Skeletal muscle tissue (tissue), 4 donors: ENCODE results near the gene BMAL2. TPM values are rescaled to one million over a fixed set of nuclear protein-coding genes. Genes with fewer than 3 reads are reported as not detected.

Source experiments
- H3K27ac ChIP-seq: one replicate; pipeline ENCODE4 v1.7.0; 2013; ENCODE audit warnings: mild to moderate bottlenecking, low read depth, low read length, inconsistent platforms
- H3K27me3 ChIP-seq, 3 donors: one replicate each; pipeline ENCODE4 v1.7.0; 2013; ENCODE audit warnings: low read length in 3 of 3; ENCODE audit not compliant: control insufficient read depth in 3 of 3, insufficient read depth in 3 of 3
- H3K36me3 ChIP-seq, 3 donors: one replicate each; pipeline ENCODE4 v1.7.0; 2013; ENCODE audit warnings: low read length in 3 of 3; ENCODE audit not compliant: control insufficient read depth in 3 of 3, insufficient read depth in 3 of 3
- H3K4me1 ChIP-seq, 3 donors: one replicate each; pipeline ENCODE4 v1.7.0; 2013; ENCODE audit warnings: low read length in 3 of 3, mild to moderate bottlenecking in 3 of 3; ENCODE audit not compliant: control insufficient read depth in 3 of 3, insufficient read depth in 3 of 3
- H3K4me3 ChIP-seq, 3 donors: one replicate each; pipeline ENCODE4 v1.7.0; 2013; ENCODE audit warnings: low read length in 3 of 3
- H3K9ac ChIP-seq, 3 donors: one replicate each; pipeline ENCODE4 v1.7.0; 2013; ENCODE audit warnings: low read length in 3 of 3, mild to moderate bottlenecking in 3 of 3, moderate library complexity in 2 of 3, low read depth in 1 of 3
- H3K9me3 ChIP-seq, 3 donors: one replicate each; pipeline ENCODE4 v1.7.0; 2013; ENCODE audit warnings: low read length in 3 of 3; ENCODE audit not compliant: control insufficient read depth in 3 of 3
- total RNA-seq: library from RNA; depleted of rRNA; stranded (reverse); fragments of >200 nt; gene quantifications from one replicate; pipeline ENCODE4 v1.2.3, GENCODE V29; 2014
- donor health status: Osteomylitis.

The BMAL2 gene
- total RNA-seq, 1 donor from 2014 or later, result 1.6 TPM

DNA sequence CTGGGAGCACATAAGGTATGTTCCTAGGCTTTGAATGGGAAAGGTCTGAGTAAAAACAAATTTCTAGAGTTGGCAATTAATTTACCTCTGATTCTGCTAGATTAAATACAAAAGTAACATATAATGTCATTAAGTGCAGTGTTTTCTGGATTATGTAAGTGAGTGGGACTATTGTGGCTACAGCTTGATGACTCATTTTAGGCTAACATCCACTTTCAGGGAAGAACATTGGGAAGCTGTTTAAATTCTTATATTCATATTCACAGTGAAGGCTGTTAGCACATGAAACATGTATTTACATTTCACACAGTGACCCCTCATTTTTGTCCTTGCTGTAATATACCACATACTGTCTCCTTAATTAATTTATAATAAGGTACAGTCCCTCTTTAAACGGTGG, 13.2 kb upstream of the BMAL2 start:
- H3K9ac ChIP-seq, result no peak overlapping the region
- peaks cover 10 to 36% (median 11%) of the 10 kb centered on the region in 3 donors for H3K36me3 ChIP-seq
- H3K27ac ChIP-seq, result no peak overlapping the region
- H3K27me3 ChIP-seq, result no peaks in the 10 kb centered on the region
- H3K4me3 ChIP-seq, result no peak overlapping the region
- no peaks in the 10 kb centered on the region for H3K4me1 ChIP-seq
- H3K9me3 ChIP-seq, result no peaks in the 10 kb centered on the region

DNA sequence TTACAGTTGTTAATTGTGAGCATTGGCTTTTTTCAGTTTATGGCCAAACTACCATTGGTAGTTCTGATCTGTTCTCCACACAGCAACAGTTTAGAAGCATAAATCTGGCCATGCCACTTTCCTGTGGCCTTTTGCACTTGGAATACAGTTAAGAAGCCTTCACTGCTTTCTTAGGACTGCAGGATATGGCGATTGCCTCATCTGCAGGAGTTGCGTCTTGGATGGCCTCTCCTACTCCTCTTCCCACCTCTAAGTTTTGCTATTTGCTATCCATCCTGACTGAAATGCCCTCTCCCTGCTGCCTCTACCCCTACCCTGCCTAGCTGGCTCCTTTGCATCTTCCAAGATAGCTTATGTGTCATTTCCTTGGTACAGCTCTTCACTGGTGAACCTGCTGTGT, 12.8 kb upstream of the BMAL2 start:
- no peak overlapping the region for H3K9ac ChIP-seq
- no peaks in the 10 kb centered on the region for H3K27me3 ChIP-seq
- H3K4me1 ChIP-seq, result no peaks in the 10 kb centered on the region
- H3K36me3 ChIP-seq, result peaks cover 10 to 36% (median 11%) of the 10 kb centered on the region in 3 donors
- no peak overlapping the region for H3K27ac ChIP-seq
- no peaks in the 10 kb centered on the region for H3K9me3 ChIP-seq
- no peak overlapping the region for H3K4me3 ChIP-seq

GRCh38 chr12:27324530-27324929, 8.1 kb upstream of the BMAL2 start:
- H3K4me1 ChIP-seq, result no peaks in the 10 kb centered on the region
- H3K27me3 ChIP-seq, result peaks cover 0 to under 1% (median 0%) of the 10 kb centered on the region in 3 donors
- H3K9ac ChIP-seq, result no peak overlapping the region
- H3K36me3 ChIP-seq, result peaks cover 6 to 26% (median 19%) of the 10 kb centered on the region in 3 donors
- no peaks in the 10 kb centered on the region for H3K9me3 ChIP-seq
- H3K4me3 ChIP-seq, result no peak overlapping the region
- H3K27ac ChIP-seq, result no peak overlapping the region

GRCh38 chr12:27330846-27331245, 1.8 kb upstream of the BMAL2 start:
- Histone ChIP-seq H3K9ac (no peak overlapping the region), H3K4me3 (no peak overlapping the region), H3K36me3 (peaks cover 0 to 8% (median 3%) of the 10 kb centered on the region in 3 donors), H3K9me3 (no peaks in the 10 kb centered on the region), H3K4me1 (peaks cover 8 to 18% (median 9%) of the 10 kb centered on the region in 3 donors), H3K27ac (no peak overlapping the region), H3K27me3 (peaks cover 6 to 30% (median 30%) of the 10 kb centered on the region in 3 donors)

DNA sequence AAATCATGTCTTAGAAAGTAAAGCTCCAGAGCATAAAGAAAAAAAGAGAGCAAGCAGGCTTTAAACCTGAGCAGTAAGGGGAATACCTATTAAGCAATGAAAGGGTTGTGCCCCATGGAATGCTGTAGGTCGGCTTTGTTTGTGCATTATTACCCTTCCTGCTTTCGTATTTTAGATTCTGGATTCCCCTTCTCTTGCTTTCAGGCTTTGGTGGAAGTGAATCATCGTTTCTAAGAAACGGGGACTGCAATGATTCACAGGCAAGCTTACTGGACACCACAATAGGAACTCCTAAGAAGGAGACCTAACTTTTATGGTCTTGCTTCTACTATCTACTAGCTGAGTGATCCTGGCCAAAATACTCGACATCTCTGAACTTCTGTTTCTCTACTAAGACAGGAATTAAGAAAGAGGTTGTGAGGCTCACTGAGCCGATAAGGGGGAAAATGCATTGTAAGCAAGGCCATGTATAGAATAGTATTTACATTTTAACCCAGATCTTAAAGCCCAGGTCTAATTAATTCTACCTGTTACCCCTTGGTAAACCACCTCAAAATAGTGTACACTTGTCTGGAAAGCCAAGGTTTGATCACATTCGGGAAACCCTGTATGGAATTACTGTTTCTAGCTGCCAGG, 1.2 kb upstream of the BMAL2 start:
- Histone ChIP-seq H3K4me1 (peaks cover 8 to 18% (median 9%) of the 10 kb centered on the region in 3 donors), H3K27me3 (peaks cover 6 to 30% (median 30%) of the 10 kb centered on the region in 3 donors), H3K9me3 (no peaks in the 10 kb centered on the region), H3K4me3 (no peak overlapping the region), H3K36me3 (peaks cover 0 to 4% (median 3%) of the 10 kb centered on the region in 3 donors), H3K9ac (no peak overlapping the region), H3K27ac (no peak overlapping the region)

DNA sequence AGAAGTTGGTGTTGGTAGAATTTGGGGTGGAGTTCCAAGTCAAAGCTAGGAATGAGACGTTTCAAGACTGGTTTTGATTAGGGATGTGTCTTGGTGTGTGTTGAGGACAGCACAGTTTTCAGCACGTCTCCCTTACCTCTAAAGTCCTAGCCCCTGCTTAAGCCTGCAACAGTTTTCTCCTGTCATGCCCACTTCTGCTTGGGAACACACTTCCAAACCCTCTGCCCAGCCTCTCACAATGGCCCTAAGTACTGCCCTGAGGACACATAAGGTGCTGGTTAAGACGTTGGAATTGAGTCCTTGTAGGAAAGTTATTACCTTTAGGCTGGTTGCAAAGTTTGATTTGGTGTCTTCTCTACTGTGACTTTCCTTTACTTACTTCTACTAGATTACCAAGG, 710 bp upstream of the BMAL2 start:
- Histone ChIP-seq H3K27ac (no peak overlapping the region), H3K4me3 (no peak overlapping the region), H3K27me3 (peaks cover 6 to 30% (median 30%) of the 10 kb centered on the region in 3 donors), H3K4me1 (peaks cover 8 to 18% (median 9%) of the 10 kb centered on the region in 3 donors), H3K9me3 (no peaks in the 10 kb centered on the region), H3K36me3 (peaks cover 0 to 4% (median under 1%) of the 10 kb centered on the region in 3 donors), H3K9ac (no peak overlapping the region)

- H3K9ac ChIP-seq, result peak overlapping the region in 1 of 3 donors; percentile 62
- H3K9me3 ChIP-seq, result no peaks in the 10 kb centered on the region
- peak overlapping the region; percentile 42 to 67 (median 60) for H3K4me3 ChIP-seq
- H3K36me3 ChIP-seq, result peaks cover 0 to 4% (median 0%) of the 10 kb centered on the region in 3 donors
- peaks cover 8 to 18% (median 9%) of the 10 kb centered on the region in 3 donors for H3K4me1 ChIP-seq
- no peak overlapping the region for H3K27ac ChIP-seq
- peaks cover 6 to 30% (median 30%) of the 10 kb centered on the region in 3 donors for H3K27me3 ChIP-seq
These were observed 276 bp upstream of the BMAL2 start for GRCh38 chr12:27332407-27332713.

DNA sequence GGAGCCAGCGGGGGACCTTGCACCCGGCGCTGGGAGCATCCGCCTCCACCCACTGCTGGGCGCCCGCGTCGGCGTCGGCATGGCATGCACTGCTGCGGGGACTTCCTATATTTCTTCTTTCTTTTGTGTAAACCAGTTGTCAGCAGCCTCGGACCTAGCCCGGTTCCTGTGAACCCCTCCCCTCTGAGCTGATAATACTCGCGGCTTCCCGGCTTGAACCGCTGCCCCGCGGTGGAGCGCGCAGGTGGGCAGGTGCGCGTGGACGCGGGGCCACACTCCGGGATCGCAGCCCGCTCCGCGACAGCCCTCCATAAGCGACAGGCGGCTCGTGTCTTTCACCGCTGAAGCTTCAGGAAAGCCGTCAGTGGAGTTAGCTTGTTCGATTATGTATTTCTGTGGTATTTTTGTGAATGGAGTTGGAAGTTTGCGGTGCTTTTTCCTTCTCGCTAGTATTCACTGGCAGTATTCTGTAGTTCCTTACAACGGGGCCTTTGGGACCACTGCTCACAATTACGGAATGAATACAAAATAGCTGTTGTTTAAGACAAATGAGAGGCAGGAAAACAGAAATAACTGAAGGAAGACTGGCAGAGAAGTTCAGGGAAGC, 870 bp downstream of the BMAL2 start:
- Histone ChIP-seq H3K9me3 (no peaks in the 10 kb centered on the region), H3K4me3 (peak overlapping the region; percentile 56 to 68 (median 60)), H3K27ac (no peak overlapping the region), H3K27me3 (peaks cover 6 to 30% (median 30%) of the 10 kb centered on the region in 3 donors), H3K36me3 (no peaks in the 10 kb centered on the region), H3K9ac (peak overlapping the region; percentile 59 to 62 (median 61)), H3K4me1 (peaks cover 8 to 18% (median 9%) of the 10 kb centered on the region in 3 donors)

DNA sequence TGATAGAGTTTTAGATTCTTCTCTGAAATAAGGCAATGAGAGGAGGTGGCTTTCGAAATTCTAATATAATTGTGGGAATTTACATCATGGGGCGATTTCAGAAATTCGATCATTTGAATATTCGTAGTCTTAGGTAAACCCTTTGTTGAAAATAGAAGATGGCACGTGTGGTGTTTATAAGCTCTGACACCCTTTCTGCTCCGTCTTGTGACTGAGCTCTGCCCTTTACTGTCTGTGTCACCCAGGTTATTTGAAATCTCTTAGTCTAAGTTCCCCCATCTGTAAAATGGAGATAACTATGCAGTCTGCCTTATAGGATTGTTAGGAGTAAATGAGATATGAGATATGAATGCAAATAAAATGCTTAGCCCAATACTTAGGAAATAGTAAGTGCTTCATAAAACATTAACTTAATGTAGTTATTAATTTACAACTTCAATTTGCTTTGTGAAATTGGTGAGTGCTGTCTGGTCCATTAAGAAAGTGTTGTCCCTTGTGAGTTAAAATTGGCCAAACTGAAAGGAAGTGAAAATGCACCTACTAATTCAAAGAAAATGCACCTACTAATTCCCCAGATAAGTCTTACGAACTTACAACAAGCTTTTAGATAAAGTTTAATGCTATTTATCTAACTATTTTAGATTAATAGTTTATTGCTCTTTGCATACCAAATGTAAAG, 1.5 kb downstream of the BMAL2 start:
- Histone ChIP-seq H3K9me3 (no peaks in the 10 kb centered on the region), H3K4me1 (peaks cover 8 to 18% (median 9%) of the 10 kb centered on the region in 3 donors), H3K27me3 (peaks cover 6 to 30% (median 30%) of the 10 kb centered on the region in 3 donors), H3K4me3 (peak overlapping the region in 1 of 3 donors; percentile 68), H3K36me3 (no peaks in the 10 kb centered on the region), H3K9ac (no peak overlapping the region), H3K27ac (no peak overlapping the region)

DNA sequence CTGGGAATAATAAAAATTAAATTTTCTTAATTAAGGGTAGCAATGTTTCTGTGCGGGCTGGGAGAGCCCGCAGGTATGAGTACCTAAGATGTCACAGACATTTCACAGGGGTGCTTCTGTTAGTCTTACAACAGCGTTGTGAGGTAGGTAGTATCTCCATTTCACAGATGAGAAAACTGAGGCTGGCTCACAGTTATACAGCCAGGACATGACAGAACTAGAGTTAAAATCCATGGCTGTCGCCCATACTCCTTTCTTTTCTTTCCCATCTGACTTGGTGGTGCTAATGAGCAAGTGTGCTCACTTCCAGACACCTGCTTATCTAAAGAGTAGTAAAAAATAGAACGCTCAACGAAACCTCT, 2.1 kb downstream of the BMAL2 start:
- no peak overlapping the region for H3K9ac ChIP-seq
- H3K9me3 ChIP-seq, result no peaks in the 10 kb centered on the region
- H3K4me1 ChIP-seq, result peaks cover 8 to 18% (median 9%) of the 10 kb centered on the region in 3 donors

More for the DNA sequence above, 2.1 kb downstream of the BMAL2 start:
- Histone ChIP-seq H3K27ac (no peak overlapping the region), H3K4me3 (no peak overlapping the region), H3K27me3 (peaks cover 6 to 30% (median 28%) of the 10 kb centered on the region in 3 donors), H3K36me3 (no peaks in the 10 kb centered on the region)
